Measurements from ENCODE around the gene ZSCAN18.

Gene ZSCAN18

GRCh38 chr19:58054901-58055874 lies 42.8 kb downstream of the ZSCAN18 start:
- no peak for TF ChIP-seq CTCF (IDR thresholded peaks at IDR 0.05; ENCODE audit: borderline replicate concordance, insufficient read depth, low read depth, low read length)
- no peak overlapping the region for H3K4me3 ChIP-seq (ENCODE audit: low read depth, low read length)

- no peak overlapping the region for H3K4me3 ChIP-seq (ENCODE audit: low read depth, low read length)
- TF ChIP-seq CTCF (IDR thresholded peaks at IDR 0.05; ENCODE audit: borderline replicate concordance, insufficient read depth, low read depth, low read length), result no peak
Observed at GRCh38 chr19:58053480-58054156, 44.4 kb downstream of the ZSCAN18 start.

GRCh38 chr19:58052256-58052655 lies 45.8 kb downstream of the ZSCAN18 start:
- no peak for TF ChIP-seq CTCF (IDR thresholded peaks at IDR 0.05; ENCODE audit: borderline replicate concordance, insufficient read depth, low read depth, low read length)

GRCh38 chr19:58047672-58048071 lies 50.4 kb downstream of the ZSCAN18 start:
- TF ChIP-seq CTCF (IDR thresholded peaks at IDR 0.05; ENCODE audit: borderline replicate concordance, insufficient read depth, low read depth, low read length), result no peak
- no peak overlapping the region for H3K4me3 ChIP-seq (ENCODE audit: low read depth, low read length)

More at GRCh38 chr19:58052256-58052655, 45.8 kb downstream of the ZSCAN18 start:
- no peak overlapping the region for H3K4me3 ChIP-seq (ENCODE audit: low read depth, low read length)

GRCh38 chr19:58046856-58047255 lies 51.2 kb downstream of the ZSCAN18 start:
- no peak for TF ChIP-seq CTCF (IDR thresholded peaks at IDR 0.05; ENCODE audit: borderline replicate concordance, insufficient read depth, low read depth, low read length)
- no peak overlapping the region for H3K4me3 ChIP-seq (ENCODE audit: low read depth, low read length)

- no peak for TF ChIP-seq CTCF (IDR thresholded peaks at IDR 0.05; ENCODE audit: borderline replicate concordance, insufficient read depth, low read depth, low read length)
- no peak overlapping the region for H3K4me3 ChIP-seq (ENCODE audit: low read depth, low read length)
Observed at GRCh38 chr19:58045411-58046050, 52.5 kb downstream of the ZSCAN18 start.
